Astrocyte of the cerebellum (primary cell): ENCODE data around the gene CERS6.

Source experiments
- DNase-seq: peaks from one replicate; pipeline ENCODE4 v3.0.0-alpha.2; 2011; ENCODE audit warnings: low read depth
- H3K4me3 ChIP-seq: 2 replicates; pipeline ENCODE4 v1.5.1; 2011; ENCODE audit warnings: mild to moderate bottlenecking, low read depth, low read length, moderate library complexity
- CTCF ChIP-seq: IDR thresholded peaks from 2 replicates; pipeline ENCODE4 v1.5.1; 2012; ENCODE audit warnings: low read length, low read depth, moderate library complexity, mild to moderate bottlenecking; ENCODE audit errors: missing control alignments
- in situ Hi-C: cut with HindIII; loops from 2 replicates; pipeline ENCODE4 v1.10.0; 2017; ENCODE audit warnings: low sequenced_read_pairs

The CERS6 gene

GRCh38 chr2:168717790-168718502, 261.9 kb downstream of the CERS6 start:
- H3K4me3 ChIP-seq, result no peak overlapping the region
- TF ChIP-seq CTCF, result no peak
- in situ Hi-C loops, result no loop called here
- no peak for DNase-seq

GRCh38 chr2:168718622-168719021, 262.6 kb downstream of the CERS6 start:
- no peak for TF ChIP-seq CTCF
- in situ Hi-C loops, result no loop called here

GRCh38 chr2:168719446-168719845, 263.4 kb downstream of the CERS6 start:
- H3K4me3 ChIP-seq, result no peak overlapping the region
- no peak for TF ChIP-seq CTCF
- in situ Hi-C loops, result no loop called here
- DNase-seq, result no peak

More at GRCh38 chr2:168718622-168719021, 262.6 kb downstream of the CERS6 start:
- DNase-seq, result no peak
- no peak overlapping the region for H3K4me3 ChIP-seq

GRCh38 chr2:168722592-168722991, 266.5 kb downstream of the CERS6 start:
- in situ Hi-C loops, result no loop called here
- no peak for TF ChIP-seq CTCF
- DNase-seq, result no peak
- no peak overlapping the region for H3K4me3 ChIP-seq

GRCh38 chr2:168723275-168723899, 267.3 kb downstream of the CERS6 start:
- no peak overlapping the region for H3K4me3 ChIP-seq
- DNase-seq, result no peak
- in situ Hi-C loops, result no loop called here
- TF ChIP-seq CTCF, result no peak

- no peak overlapping the region for H3K4me3 ChIP-seq
- in situ Hi-C loops, result no loop called here
- no peak for TF ChIP-seq CTCF
- no peak for DNase-seq
Measured at GRCh38 chr2:168726375-168726774, 270.3 kb downstream of the CERS6 start.
